NCI-H1930 (cell line): Measurements from ENCODE around the gene ZNF471.

ENCODE experiments used
- DNase-seq, 2 experiments: peaks; one replicate each; lab custom pipeline; 2025; lab: John Stamatoyannopoulos, UW

The ZNF471 gene

GRCh38 chr19:56507446-56508289 lies at the start of gene ZNF471:
Gene ZNF471, plus strand, starts transcription at chr19:56507855. Its CDS starts 3,717 bp downstream, at chr19:56511572.
- peak; percentile 98 to 99 for DNase-seq

- DNase-seq: no peak
These were observed 33.3 kb upstream of the ZNF471 start for GRCh38 chr19:56474308-56474707.

GRCh38 chr19:56476093-56476492 lies 31.6 kb upstream of the ZNF471 start:
- no peak for DNase-seq

- no peak for DNase-seq
These were observed 30.8 kb upstream of the ZNF471 start, which contains the start of gene ZNF667 for GRCh38 chr19:56476651-56477428. Gene ZNF667, minus strand, starts transcription at chr19:56477345. Its CDS starts 14,975 bp downstream, at chr19:56462370.

- DNase-seq: peak; percentile 92 to 93
These were observed 30.0 kb upstream of the ZNF471 start for GRCh38 chr19:56477429-56478338.

GRCh38 chr19:56491399-56491798 lies 16.3 kb upstream of the ZNF471 start:
- no peak for DNase-seq

GRCh38 chr19:56504581-56504980 lies 3.1 kb upstream of the ZNF471 start:
- DNase-seq: no peak

GRCh38 chr19:56508290-56508778 lies 679 bp downstream of the ZNF471 start:
- DNase-seq: no peak

- DNase-seq: no peak
These were observed 17.7 kb downstream of the ZNF471 start for GRCh38 chr19:56525214-56525860.

- DNase-seq: no peak
These were observed 29.8 kb downstream of the ZNF471 start for GRCh38 chr19:56537442-56537841.

- peak; percentile 84 to 95 for DNase-seq
These were observed 30.7 kb downstream of the ZNF471 start for GRCh38 chr19:56538254-56538760.

- peak; percentile 81 to 91 for DNase-seq
These were observed 31.2 kb downstream of the ZNF471 start, which contains the start of gene ZFP28 for GRCh38 chr19:56538761-56539263. Gene ZFP28, plus strand, starts transcription at chr19:56538948. Its CDS starts 71 bp downstream, at chr19:56539019.

GRCh38 chr19:56543776-56544175 lies 36.1 kb downstream of the ZNF471 start:
- DNase-seq: no peak

GRCh38 chr19:56547535-56547934 lies 39.9 kb downstream of the ZNF471 start:
- DNase-seq: no peak

GRCh38 chr19:56554272-56554869 lies 46.7 kb downstream of the ZNF471 start:
- DNase-seq: no peak

- no peak for DNase-seq
These were observed 55.1 kb downstream of the ZNF471 start for GRCh38 chr19:56562766-56563165.

- DNase-seq: peak in 1 of 2 experiments; percentile 50
These were observed 59.2 kb downstream of the ZNF471 start for GRCh38 chr19:56566904-56567273.

- DNase-seq: peak; percentile 85 to 92
These were observed 59.8 kb downstream of the ZNF471 start, which contains the start of gene ZNF470 for GRCh38 chr19:56567274-56568120. Gene ZNF470, plus strand, starts transcription at chr19:56567468. Its CDS starts 2,844 bp downstream, at chr19:56570312.

- no peak for DNase-seq
These were observed 64.9 kb downstream of the ZNF471 start for GRCh38 chr19:56572589-56572988.
